ENCODE data around the gene ARID3C.
A peak's percentile ranks its signal among the peaks of the same experiment; 100 is the strongest.
"Not testable (repeated sequence)": the region's sequence is repeated elsewhere in the genome, so short reads cannot be mapped to it uniquely, and the experiment has no call there.

ARID3C gene

DNA sequence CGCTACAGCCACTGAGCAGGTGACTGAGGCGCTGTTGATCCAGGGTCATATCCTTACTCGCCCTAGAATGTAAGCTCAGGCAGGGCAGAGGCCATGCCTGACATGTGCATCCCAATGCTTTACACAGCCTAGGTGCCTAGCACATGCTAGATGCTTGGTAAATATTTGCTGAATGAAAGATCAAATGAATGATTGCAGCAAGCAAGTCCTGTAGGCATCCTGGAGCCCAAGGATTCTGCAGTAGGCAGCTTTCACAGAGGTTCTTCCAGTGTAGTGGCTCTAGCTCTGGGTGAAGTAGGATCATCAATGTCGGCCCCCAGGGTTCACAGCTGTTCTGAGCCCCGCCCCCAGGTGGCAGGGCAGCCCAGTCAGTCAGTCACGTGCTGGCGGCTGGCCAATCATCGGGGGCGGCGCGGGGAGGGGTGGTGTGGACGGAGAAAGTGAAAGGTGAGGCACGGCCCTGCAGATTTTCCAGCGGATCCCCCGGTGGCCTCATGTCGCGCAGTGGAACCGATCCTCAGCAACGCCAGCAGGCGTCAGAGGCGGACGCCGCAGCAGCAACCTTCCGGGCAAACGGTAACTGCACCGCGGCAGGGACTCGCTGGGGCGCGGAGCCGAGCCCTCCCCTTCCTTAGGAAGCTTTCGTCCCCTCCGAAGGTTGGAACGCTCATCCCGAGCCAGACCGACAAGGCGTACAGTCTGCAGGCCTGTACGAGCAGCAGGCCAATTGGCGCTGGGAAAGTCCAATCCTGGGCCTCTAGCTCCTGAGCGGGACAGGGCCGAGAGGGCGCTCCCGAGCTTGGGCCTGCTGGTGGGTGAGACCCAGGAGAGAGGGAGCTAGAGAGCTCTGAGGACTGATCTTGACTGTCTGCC lies 17.6 kb upstream of the ARID3C start, which contains the start of gene GALT:
GALT (plus strand) TSS at position 465 of the 873 bp plus-strand sequence; CDS start at position 495, 30 bp downstream.
- Mint-ChIP-seq H3K4me3 (peak within 1 kb of the TSS; percentile 89 to 90), H3K4me1 (ENCODE audit: low read depth in 2 of 2) (peaks cover 29 to 31% of the 10 kb centered on the region in 2 donors), H3K36me3 (ENCODE audit: insufficient read depth) (peaks cover 42% of the 10 kb centered on the region)

DNA sequence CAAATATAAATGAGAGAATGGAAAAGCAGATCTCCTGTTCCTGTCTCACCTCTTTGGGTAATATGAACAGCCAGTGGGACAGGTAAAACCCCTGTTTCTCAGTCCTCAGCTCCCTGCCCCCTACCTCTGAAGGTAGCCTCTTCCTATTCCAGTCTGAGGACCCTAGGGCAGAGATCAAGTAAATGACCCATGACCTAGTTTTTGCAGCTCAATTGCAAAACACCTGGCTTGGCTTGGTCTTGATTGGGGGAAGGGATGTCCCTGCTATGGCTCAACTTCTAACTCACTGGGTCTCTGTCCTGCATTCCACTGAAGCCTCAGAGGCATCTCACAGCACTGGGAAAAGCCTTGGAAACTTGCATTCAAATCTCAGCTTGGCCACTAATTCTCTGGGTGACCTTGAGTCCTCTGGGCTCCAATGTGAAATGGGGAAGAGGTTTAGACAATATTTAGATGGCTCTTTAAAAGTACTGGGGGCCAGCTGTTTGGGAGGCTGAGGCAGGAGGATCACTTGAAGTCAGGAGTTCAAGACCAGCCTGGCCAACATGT lies 16.0 kb upstream of the ARID3C start:
- Mint-ChIP-seq H3K27me3 (no peaks in the 10 kb centered on the region), H3K36me3 (ENCODE audit: insufficient read depth) (peaks cover 31% of the 10 kb centered on the region), H3K4me3 (no peak overlapping the region), H3K9me3 (no peaks in the 10 kb centered on the region), H3K27ac (no peak overlapping the region), H3K4me1 (ENCODE audit: low read depth in 2 of 2) (peaks cover 29 to 31% of the 10 kb centered on the region in 2 donors)
- ATAC-seq (replicated peaks) (no peak), DNase-seq (no peak)

More for the DNA sequence above, 17.6 kb upstream of the ARID3C start, which contains the start of gene GALT:
- H3K27ac Mint-ChIP-seq = peak within 1 kb of the TSS; percentile 78 to 81
- H3K9me3 Mint-ChIP-seq = no peaks in the 10 kb centered on the region
- DNase-seq (peak; percentile 95 to 97 (median 96)), ATAC-seq (replicated peaks) (peak; percentile 88)
- no peaks in the 10 kb centered on the region for H3K27me3 Mint-ChIP-seq

DNA sequence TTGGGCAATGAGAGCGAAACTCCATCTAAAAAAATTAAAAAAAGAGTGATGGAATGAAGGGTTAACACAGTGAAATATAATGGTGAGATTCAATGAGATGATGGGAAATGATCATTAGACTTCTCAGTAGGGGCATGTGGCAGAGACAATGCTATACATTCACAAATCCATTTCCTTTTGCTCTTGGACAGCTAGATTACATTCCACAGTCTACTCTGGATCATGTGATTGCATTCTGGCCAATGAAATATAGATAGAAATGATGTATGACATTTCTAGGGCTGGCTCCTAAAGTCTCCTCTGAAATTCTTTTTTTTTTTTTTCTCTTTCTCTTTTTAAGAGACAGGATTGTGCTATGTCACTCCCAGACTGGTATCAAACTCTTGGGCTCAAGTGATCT lies 13.8 kb upstream of the ARID3C start:
- DNase-seq = no peak
- H3K4me1 Mint-ChIP-seq (ENCODE audit: low read depth in 2 of 2) = peaks cover 21 to 28% of the 10 kb centered on the region in 2 donors
- peak overlapping the region in 1 of 2 donors; percentile 54 for H3K27ac Mint-ChIP-seq
- no peaks in the 10 kb centered on the region for H3K9me3 Mint-ChIP-seq
- no peak overlapping the region for H3K4me3 Mint-ChIP-seq
- H3K27me3 Mint-ChIP-seq = no peaks in the 10 kb centered on the region
- ATAC-seq (replicated peaks) = no peak
- H3K36me3 Mint-ChIP-seq (ENCODE audit: insufficient read depth) = peaks cover 18% of the 10 kb centered on the region

GRCh38 chr9:34639322-34639721 lies 10.5 kb upstream of the ARID3C start:
- H3K36me3 Mint-ChIP-seq (ENCODE audit: insufficient read depth) = peaks cover 11% of the 10 kb centered on the region
- H3K9me3 Mint-ChIP-seq; DNase-seq; H3K27me3 Mint-ChIP-seq; H3K27ac Mint-ChIP-seq; ATAC-seq (replicated peaks); H3K4me3 Mint-ChIP-seq: not testable (repeated sequence)
- peaks cover 21 to 28% of the 10 kb centered on the region in 2 donors for H3K4me1 Mint-ChIP-seq (ENCODE audit: low read depth in 2 of 2)

DNA sequence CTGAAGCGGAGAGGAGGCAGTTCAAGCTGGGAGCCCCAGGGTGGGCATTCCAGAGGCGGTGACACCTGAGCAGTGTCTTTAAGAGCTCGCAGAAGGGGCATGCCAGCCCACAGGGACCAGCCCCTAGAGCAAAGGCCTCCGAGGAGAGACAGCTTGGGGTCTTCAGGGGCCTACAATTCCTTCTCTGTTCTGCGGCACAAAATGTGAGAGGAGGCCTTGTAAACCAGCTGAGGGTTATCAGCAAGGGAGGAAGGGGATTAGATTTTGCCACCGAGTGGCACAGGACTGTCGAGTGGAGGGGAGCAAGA lies 9.2 kb upstream of the ARID3C start:
- no peak for DNase-seq
- H3K27ac Mint-ChIP-seq = peak overlapping the region; percentile 92 to 99
- H3K4me3 Mint-ChIP-seq = peak overlapping the region; percentile 89 to 91
- ATAC-seq (replicated peaks) = no peak
- no peaks in the 10 kb centered on the region for H3K27me3 Mint-ChIP-seq
- H3K9me3 Mint-ChIP-seq = no peaks in the 10 kb centered on the region
- H3K36me3 Mint-ChIP-seq (ENCODE audit: insufficient read depth) = peaks cover 11% of the 10 kb centered on the region
- peaks cover 26 to 28% of the 10 kb centered on the region in 2 donors for H3K4me1 Mint-ChIP-seq (ENCODE audit: low read depth in 2 of 2)

DNA sequence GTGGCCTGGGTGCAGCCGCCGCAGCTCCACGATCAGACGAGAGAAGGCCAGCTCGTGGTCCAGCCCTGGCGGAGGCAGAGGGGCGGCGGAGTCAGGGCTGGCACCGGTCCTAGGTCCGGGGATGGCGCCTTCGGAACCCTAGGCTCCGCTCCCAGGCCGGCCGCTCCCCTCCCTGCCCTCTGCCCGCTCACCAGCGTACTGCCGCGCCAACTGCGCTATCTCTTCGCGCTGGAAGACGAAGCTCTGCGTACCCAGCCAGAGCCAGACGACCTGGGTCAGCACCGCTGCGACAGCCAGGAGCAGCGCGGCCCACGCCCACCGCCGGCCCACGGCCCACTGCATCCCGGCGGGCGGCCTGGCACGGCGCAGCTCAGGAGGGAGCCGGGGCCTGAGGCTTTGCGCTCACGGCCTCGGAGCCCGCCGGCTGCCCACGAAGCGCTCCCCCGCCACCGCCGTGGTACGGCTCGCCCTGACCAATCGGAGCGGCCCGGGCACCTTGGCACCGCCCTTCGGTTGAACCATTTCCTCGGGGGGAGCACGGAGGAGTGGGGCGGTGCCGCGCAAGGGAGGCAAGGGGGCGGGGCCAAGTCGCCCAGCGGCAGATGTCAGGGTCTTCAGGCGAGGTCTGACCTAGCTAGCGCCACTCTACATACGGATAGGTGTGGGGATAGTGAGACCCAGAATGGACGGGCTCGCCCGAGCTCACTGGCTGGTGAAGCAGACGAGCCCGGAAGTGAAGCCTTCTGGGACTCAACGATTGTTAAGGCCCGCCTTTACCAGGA lies 8.7 kb upstream of the ARID3C start, which contains the start of gene SIGMAR1:
SIGMAR1 (minus strand) TSS at position 432 of the 782 bp plus-strand sequence; CDS start at position 342, 90 bp downstream.
- Mint-ChIP-seq H3K27ac (peak within 1 kb of the TSS; percentile 92 to 99), H3K4me3 (peak within 1 kb of the TSS; percentile 89 to 91), H3K27me3 (no peaks in the 10 kb centered on the region), H3K4me1 (ENCODE audit: low read depth in 2 of 2) (peaks cover 26 to 28% of the 10 kb centered on the region in 2 donors), H3K36me3 (ENCODE audit: insufficient read depth) (peaks cover 11% of the 10 kb centered on the region), H3K9me3 (no peaks in the 10 kb centered on the region)
- peak; percentile 93 for ATAC-seq (replicated peaks)
- peak; percentile 93 to 96 (median 93) for DNase-seq

DNA sequence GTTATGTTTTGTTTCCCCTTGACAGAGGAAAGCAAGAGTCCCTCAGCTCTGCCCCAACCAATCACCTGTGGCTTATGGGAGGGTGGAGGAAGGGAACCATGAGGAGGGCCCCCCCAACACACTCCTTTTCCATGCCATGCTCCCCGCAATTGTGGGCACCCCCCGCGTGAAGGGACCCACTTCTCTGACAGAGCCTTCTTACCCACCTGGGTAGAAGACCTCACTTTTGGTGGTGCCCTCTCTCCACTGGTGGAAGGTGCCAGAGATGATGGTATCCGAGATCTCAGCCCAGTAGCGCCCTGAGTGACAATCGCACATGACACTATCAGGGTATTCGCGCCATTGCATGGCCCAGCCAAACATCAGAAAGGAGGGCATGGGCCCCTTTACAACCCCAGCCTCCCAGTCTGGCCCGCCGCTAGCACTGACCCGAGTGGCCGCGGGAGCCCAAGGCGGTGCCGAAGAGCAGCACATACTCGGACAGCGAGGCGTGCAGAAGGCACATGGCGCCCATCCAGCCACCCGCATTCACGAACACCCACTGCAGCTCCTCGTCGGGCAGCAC lies 8.0 kb upstream of the ARID3C start:
- ATAC-seq (replicated peaks) = peak; percentile 16
- peaks cover 11% of the 10 kb centered on the region for H3K36me3 Mint-ChIP-seq (ENCODE audit: insufficient read depth)
- H3K4me1 Mint-ChIP-seq (ENCODE audit: low read depth in 2 of 2) = peaks cover 26 to 28% of the 10 kb centered on the region in 2 donors
- H3K27ac Mint-ChIP-seq = peak overlapping the region; percentile 92 to 99
- no peaks in the 10 kb centered on the region for H3K9me3 Mint-ChIP-seq
- H3K4me3 Mint-ChIP-seq = peak overlapping the region; percentile 89 to 91
- H3K27me3 Mint-ChIP-seq = no peaks in the 10 kb centered on the region
- DNase-seq = no peak

DNA sequence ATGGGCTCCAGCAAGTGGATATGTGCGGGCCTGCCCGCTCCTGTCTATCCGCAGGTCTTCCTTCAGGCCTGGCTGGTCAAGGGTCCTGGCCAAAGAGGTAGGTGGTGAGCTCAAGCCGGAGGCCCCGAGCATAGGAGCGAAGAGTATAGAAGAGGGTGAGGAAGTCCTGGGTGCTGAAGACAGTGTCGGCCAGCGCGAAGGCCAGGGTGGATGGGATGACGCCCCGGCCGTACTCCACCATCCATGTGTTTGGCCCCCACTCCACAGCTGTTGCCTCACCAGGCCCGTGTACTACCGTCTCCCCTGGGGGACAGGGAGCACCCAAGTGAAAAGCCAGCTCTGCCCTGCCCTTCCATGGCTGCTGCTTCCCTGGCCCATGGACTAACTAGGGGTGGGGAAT lies 6.7 kb upstream of the ARID3C start:
- H3K36me3 Mint-ChIP-seq (ENCODE audit: insufficient read depth) = peaks cover 11% of the 10 kb centered on the region
- H3K9me3 Mint-ChIP-seq = no peaks in the 10 kb centered on the region
- ATAC-seq (replicated peaks) = no peak
- no peak for DNase-seq
- peaks cover 3 to 5% of the 10 kb centered on the region in 2 donors for H3K27me3 Mint-ChIP-seq
- peaks cover 26 to 30% of the 10 kb centered on the region in 2 donors for H3K4me1 Mint-ChIP-seq (ENCODE audit: low read depth in 2 of 2)
- peak overlapping the region; percentile 89 to 91 for H3K4me3 Mint-ChIP-seq
- peak overlapping the region in 1 of 2 donors; percentile 38 for H3K27ac Mint-ChIP-seq

- Mint-ChIP-seq H3K27ac (peak overlapping the region in 1 of 2 donors; percentile 38), H3K4me1 (ENCODE audit: low read depth in 2 of 2) (peaks cover 26 to 37% of the 10 kb centered on the region in 2 donors)
Observed at GRCh38 chr9:34634551-34635248, 5.8 kb upstream of the ARID3C start.

GRCh38 chr9:34633851-34634550 lies 5.1 kb upstream of the ARID3C start:
- H3K4me1 Mint-ChIP-seq (ENCODE audit: low read depth in 2 of 2) = peaks cover 33 to 41% of the 10 kb centered on the region in 2 donors
- no peaks in the 10 kb centered on the region for H3K9me3 Mint-ChIP-seq
- H3K36me3 Mint-ChIP-seq (ENCODE audit: insufficient read depth) = peaks cover 14% of the 10 kb centered on the region
- DNase-seq = peak; percentile 67 to 74 (median 72)
- H3K27me3 Mint-ChIP-seq = peaks cover 19 to 20% of the 10 kb centered on the region in 2 donors
- ATAC-seq (replicated peaks) = peak; percentile 23
- no peak overlapping the region for H3K4me3 Mint-ChIP-seq
- H3K27ac Mint-ChIP-seq = peak overlapping the region in 1 of 2 donors; percentile 20

More at GRCh38 chr9:34634551-34635248, 5.8 kb upstream of the ARID3C start:
- DNase-seq (no peak), ATAC-seq (replicated peaks) (no peak)
- no peaks in the 10 kb centered on the region for H3K9me3 Mint-ChIP-seq
- H3K27me3 Mint-ChIP-seq = peaks cover 12 to 13% of the 10 kb centered on the region in 2 donors
- peaks cover 11% of the 10 kb centered on the region for H3K36me3 Mint-ChIP-seq (ENCODE audit: insufficient read depth)
- H3K4me3 Mint-ChIP-seq = peak overlapping the region in 1 of 2 donors; percentile 51

DNA sequence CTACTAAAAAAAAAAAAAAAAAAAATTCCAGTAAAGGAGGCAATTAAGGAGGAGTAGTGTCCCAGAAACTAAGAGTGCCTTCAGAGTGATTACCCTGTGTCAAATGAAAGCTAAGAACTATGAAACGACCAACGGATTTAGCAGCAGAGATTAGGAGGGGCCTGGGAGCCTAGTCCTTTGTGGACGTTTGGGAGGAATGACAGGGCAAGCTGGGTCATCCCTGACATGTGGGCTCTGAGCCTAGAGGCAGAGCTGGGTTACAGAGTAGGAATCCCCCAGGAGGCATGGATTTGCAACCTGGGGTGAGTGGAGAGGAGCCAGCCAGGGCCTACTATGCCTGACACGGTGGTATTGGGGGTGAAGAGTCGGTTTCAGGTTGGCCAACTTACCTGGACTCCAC lies 4.3 kb upstream of the ARID3C start:
- Mint-ChIP-seq H3K9me3 (no peaks in the 10 kb centered on the region), H3K36me3 (ENCODE audit: insufficient read depth) (peaks cover 13% of the 10 kb centered on the region)
- no peak for DNase-seq

More for the DNA sequence above, 4.3 kb upstream of the ARID3C start:
- Mint-ChIP-seq H3K4me1 (ENCODE audit: low read depth in 2 of 2) (peaks cover 36 to 38% of the 10 kb centered on the region in 2 donors), H3K27me3 (peaks cover 25 to 28% of the 10 kb centered on the region in 2 donors), H3K4me3 (no peak overlapping the region), H3K27ac (no peak overlapping the region)
- no peak for ATAC-seq (replicated peaks)

All from effector memory CD8-positive, alpha-beta T cell (primary cell).